Measurements from ENCODE around the gene TNNI3. TPM values are rescaled to one million over a fixed set of nuclear protein-coding genes. Genes with fewer than 3 reads are reported as not detected.

The TNNI3 gene
- total and polyA plus RNA-seq, 9 of the 15 experiments (the other 6 are each of a cell fraction or from before 2014, with no cell fraction given): 4.7 to 158 (median 42.0) TPM

DNA sequence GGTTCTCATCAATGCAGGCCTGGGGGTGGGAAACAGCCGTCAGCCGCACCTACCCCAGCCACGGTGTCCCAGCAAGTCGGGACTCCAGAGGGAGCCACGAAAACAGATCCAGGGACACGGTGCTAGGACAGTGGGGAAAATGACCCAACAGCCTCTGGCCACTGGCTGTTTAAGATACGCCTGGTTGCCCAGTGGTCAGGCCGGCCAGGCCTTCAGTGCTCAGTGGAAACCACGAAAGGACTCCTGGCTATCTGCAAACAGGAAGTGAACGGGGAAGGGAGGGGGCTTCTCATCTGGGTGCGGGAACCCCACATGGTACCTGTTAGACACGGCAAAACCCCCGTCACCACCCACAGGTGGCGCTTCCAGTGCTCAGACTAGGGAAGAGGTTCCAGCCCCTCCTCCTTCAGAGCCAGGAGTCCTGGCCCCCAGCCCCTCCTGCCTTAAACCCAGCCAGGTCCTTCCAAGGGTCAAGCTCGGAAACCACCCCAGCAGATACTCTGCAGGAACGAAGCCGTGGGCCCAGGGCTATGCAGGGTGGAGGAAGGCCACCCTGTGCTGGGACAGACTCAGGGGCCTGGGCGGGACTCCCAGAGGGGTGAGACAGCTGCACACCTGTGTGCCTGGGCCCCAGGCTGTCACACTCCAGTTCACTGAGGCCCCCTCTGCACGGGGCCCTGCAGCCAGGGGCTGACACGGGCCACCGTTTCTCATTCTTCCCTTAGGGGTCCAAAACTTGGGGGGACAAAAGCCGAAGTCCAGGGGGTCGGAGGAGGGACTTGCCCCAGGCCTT lies 44.6 kb downstream of the TNNI3 start (continued):
- TF ChIP-seq CUX1 (CRISPR knock-in tag; IDR thresholded peaks at IDR 0.05) (no peak), SOX6 (IDR thresholded peaks at IDR 0.05) (no peak), RBM15 (IDR thresholded peaks at IDR 0.05; ENCODE audit: insufficient read depth, low read length) (no peak), RAD21 (CRISPR knock-in tag; conservative IDR thresholded peaks at IDR 0.05 in 1 of 2, IDR thresholded peaks at IDR 0.05 in 1 of 2) (peak in 1 of 2 experiments; percentile 9; a peak in 1 of 4 replicates), GABPB1 (CRISPR knock-in tag; IDR thresholded peaks at IDR 0.05) (peak; percentile 66), ZNF584 (CRISPR knock-in tag; IDR thresholded peaks at IDR 0.05; ENCODE audit: low read depth) (no peak), MTF1 (CRISPR knock-in tag; IDR thresholded peaks at IDR 0.05; ENCODE audit: borderline replicate concordance) (no peak), ZFP30 (CRISPR knock-in tag; IDR thresholded peaks at IDR 0.05; ENCODE audit: borderline replicate concordance) (no peak), CREM (IDR thresholded peaks at IDR 0.05; ENCODE audit: low read depth) (peak; percentile 55; the same call in 1 of the 2 replicates), ARID4B (CRISPR knock-in tag; IDR thresholded peaks at IDR 0.05) (0 out of 2 replicates have a peak, but pooled peaks have one; percentile 46), MCM2 (IDR thresholded peaks at IDR 0.05; ENCODE audit: low read depth) (no peak)
- TF ChIP-seq, protein P1, sequence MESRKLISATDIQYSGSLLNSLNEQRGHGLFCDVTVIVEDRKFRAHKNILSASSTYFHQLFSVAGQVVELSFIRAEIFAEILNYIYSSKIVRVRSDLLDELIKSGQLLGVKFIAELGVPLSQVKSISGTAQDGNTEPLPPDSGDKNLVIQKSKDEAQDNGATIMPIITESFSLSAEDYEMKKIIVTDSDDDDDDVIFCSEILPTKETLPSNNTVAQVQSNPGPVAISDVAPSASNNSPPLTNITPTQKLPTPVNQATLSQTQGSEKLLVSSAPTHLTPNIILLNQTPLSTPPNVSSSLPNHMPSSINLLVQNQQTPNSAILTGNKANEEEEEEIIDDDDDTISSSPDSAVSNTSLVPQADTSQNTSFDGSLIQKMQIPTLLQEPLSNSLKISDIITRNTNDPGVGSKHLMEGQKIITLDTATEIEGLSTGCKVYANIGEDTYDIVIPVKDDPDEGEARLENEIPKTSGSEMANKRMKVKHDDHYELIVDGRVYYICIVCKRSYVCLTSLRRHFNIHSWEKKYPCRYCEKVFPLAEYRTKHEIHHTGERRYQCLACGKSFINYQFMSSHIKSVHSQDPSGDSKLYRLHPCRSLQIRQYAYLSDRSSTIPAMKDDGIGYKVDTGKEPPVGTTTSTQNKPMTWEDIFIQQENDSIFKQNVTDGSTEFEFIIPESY (CRISPR knock-in tag; IDR thresholded peaks at IDR 0.05): 0 out of 2 replicates have a peak, but pooled peaks have one; percentile 18
